WI38 (cell line): ENCODE measurements around the gene STK38L.

Experiments
- H3K4me3 ChIP-seq: 2 replicates; pipeline ENCODE4 v1.5.1; 2011; ENCODE audit warnings: low read depth, mild to moderate bottlenecking, control low read depth, low read length
- TF ChIP-seq, protein P1 (sequence below): IDR thresholded peaks from 2 replicates; pipeline ENCODE4 v1.5.1; 2012; ENCODE audit warnings: low read depth, mild to moderate bottlenecking, control low read depth, low read length

The STK38L gene

GRCh38 chr12:27331291-27331926 lies 87.3 kb downstream of the STK38L start:
- peak overlapping the region; percentile 70; the same call in 1 of the 2 replicates for H3K4me3 ChIP-seq
- TF ChIP-seq, protein P1, sequence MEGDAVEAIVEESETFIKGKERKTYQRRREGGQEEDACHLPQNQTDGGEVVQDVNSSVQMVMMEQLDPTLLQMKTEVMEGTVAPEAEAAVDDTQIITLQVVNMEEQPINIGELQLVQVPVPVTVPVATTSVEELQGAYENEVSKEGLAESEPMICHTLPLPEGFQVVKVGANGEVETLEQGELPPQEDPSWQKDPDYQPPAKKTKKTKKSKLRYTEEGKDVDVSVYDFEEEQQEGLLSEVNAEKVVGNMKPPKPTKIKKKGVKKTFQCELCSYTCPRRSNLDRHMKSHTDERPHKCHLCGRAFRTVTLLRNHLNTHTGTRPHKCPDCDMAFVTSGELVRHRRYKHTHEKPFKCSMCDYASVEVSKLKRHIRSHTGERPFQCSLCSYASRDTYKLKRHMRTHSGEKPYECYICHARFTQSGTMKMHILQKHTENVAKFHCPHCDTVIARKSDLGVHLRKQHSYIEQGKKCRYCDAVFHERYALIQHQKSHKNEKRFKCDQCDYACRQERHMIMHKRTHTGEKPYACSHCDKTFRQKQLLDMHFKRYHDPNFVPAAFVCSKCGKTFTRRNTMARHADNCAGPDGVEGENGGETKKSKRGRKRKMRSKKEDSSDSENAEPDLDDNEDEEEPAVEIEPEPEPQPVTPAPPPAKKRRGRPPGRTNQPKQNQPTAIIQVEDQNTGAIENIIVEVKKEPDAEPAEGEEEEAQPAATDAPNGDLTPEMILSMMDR = no peak

GRCh38 chr12:27331927-27332324 lies 87.8 kb downstream of the STK38L start:
- peak overlapping the region; percentile 70 for H3K4me3 ChIP-seq
- TF ChIP-seq, protein P1 = no peak

- peak overlapping the region; percentile 70 for H3K4me3 ChIP-seq
- TF ChIP-seq, protein P1 = no peak
Observed at GRCh38 chr12:27332407-27332713, 88.3 kb downstream of the STK38L start.

- peak within 1 kb of the TSS; percentile 70 for H3K4me3 ChIP-seq
- TF ChIP-seq, protein P1 = no peak
Observed at GRCh38 chr12:27332714-27333402, 88.8 kb downstream of the STK38L start, which contains the start of gene BMAL2. Gene BMAL2, plus strand, starts transcription at chr12:27332836. Its CDS starts 237 bp downstream, at chr12:27333073.

GRCh38 chr12:27333403-27334009 lies 89.4 kb downstream of the STK38L start:
- TF ChIP-seq, protein P1 = no peak

DNA sequence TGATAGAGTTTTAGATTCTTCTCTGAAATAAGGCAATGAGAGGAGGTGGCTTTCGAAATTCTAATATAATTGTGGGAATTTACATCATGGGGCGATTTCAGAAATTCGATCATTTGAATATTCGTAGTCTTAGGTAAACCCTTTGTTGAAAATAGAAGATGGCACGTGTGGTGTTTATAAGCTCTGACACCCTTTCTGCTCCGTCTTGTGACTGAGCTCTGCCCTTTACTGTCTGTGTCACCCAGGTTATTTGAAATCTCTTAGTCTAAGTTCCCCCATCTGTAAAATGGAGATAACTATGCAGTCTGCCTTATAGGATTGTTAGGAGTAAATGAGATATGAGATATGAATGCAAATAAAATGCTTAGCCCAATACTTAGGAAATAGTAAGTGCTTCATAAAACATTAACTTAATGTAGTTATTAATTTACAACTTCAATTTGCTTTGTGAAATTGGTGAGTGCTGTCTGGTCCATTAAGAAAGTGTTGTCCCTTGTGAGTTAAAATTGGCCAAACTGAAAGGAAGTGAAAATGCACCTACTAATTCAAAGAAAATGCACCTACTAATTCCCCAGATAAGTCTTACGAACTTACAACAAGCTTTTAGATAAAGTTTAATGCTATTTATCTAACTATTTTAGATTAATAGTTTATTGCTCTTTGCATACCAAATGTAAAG lies 90.1 kb downstream of the STK38L start:
- TF ChIP-seq, protein P1 = no peak
- H3K4me3 ChIP-seq = peak overlapping the region; percentile 70

More at GRCh38 chr12:27333403-27334009, 89.4 kb downstream of the STK38L start:
- H3K4me3 ChIP-seq = peak overlapping the region; percentile 70
